Right hindlimb (tissue), 1 donor: ENCODE data around the gene OSBPL9.
"Not testable (repeated sequence)": the region's sequence is repeated elsewhere in the genome, so short reads cannot be mapped to it uniquely, and the experiment has no call there.

ENCODE experiments used
- DNase-seq: peaks from one replicate; pipeline ENCODE4 v3.0.0-alpha.2; 2018

OSBPL9 gene

GRCh38 chr1:51819021-51819420, 202.1 kb downstream of the OSBPL9 start:
- DNase-seq, result not testable (repeated sequence)

- DNase-seq, result no peak
Measured at GRCh38 chr1:51819810-51820209, 202.9 kb downstream of the OSBPL9 start.

- no peak for DNase-seq
Measured at GRCh38 chr1:51829058-51829457, 212.2 kb downstream of the OSBPL9 start.

GRCh38 chr1:51833700-51834099, 216.8 kb downstream of the OSBPL9 start:
- DNase-seq, result no peak

- DNase-seq, result no peak
Measured at GRCh38 chr1:51837243-51837642, 220.4 kb downstream of the OSBPL9 start.
